Measurements from ENCODE around the gene GGNBP2.
"Not testable (repeated sequence)": the region's sequence is repeated elsewhere in the genome, so short reads cannot be mapped to it uniquely, and the experiment has no call there.

Gene GGNBP2

DNA sequence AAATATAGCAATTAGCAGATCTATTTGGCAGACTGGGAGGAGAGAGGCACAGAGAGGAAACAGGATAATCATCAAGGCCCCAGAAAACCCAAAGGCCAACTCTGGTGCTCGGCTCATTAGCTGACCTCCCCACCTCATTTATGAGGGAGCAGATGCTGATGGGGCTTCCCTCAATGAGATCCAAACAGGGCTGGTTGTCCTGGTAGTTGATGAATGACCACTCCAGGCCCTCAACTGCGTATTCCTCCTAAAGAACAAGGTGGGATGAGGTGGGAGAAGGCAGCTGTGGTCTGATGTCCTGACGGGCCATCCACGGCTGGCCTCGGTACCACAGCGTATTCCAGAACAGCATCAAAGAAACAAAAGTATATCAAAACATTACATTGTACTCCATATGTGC, 37.5 kb upstream of the GGNBP2 start:
- Histone ChIP-seq H3K9ac (no peak overlapping the region), H3K4me3 (ENCODE audit: low read depth, low read length) (no peak overlapping the region), H3K27me3 (ENCODE audit: control insufficient read depth, insufficient read depth, low read length) (no peaks in the 10 kb centered on the region), H2AFZ (no peak overlapping the region), H3K4me2 (ENCODE audit: low read length) (no peak overlapping the region), H3K9me3 (ENCODE audit: control insufficient read depth, low read length) (no peaks in the 10 kb centered on the region), H3K4me1 (no peaks in the 10 kb centered on the region), H3K79me2 (peaks cover 5% of the 10 kb centered on the region), H3K27ac (no peak overlapping the region), H3K36me3 (ENCODE audit: control insufficient read depth, insufficient read depth, low read length) (no peaks in the 10 kb centered on the region)
- TF ChIP-seq, protein P1, sequence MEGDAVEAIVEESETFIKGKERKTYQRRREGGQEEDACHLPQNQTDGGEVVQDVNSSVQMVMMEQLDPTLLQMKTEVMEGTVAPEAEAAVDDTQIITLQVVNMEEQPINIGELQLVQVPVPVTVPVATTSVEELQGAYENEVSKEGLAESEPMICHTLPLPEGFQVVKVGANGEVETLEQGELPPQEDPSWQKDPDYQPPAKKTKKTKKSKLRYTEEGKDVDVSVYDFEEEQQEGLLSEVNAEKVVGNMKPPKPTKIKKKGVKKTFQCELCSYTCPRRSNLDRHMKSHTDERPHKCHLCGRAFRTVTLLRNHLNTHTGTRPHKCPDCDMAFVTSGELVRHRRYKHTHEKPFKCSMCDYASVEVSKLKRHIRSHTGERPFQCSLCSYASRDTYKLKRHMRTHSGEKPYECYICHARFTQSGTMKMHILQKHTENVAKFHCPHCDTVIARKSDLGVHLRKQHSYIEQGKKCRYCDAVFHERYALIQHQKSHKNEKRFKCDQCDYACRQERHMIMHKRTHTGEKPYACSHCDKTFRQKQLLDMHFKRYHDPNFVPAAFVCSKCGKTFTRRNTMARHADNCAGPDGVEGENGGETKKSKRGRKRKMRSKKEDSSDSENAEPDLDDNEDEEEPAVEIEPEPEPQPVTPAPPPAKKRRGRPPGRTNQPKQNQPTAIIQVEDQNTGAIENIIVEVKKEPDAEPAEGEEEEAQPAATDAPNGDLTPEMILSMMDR (IDR thresholded peaks at IDR 0.05) = no peak

DNA sequence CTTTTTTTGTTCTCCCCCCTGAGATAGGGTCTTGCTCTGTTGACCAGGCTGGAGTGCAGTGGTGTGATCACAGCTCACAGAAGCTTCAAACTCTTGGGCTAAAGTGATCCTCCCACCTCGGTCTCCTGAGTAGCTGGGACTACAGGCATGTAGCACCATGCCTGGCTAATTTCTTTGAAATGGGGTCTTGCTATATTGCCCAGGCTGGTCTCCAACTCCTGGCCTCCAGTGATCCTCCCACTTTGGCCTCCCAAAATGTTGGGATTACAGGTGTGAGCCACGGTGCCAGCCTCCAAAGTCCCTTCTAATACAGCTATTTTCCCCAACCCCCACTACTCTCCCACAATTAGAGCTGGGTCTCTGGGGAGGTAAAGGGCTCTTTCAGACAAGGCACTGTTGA, 36.3 kb upstream of the GGNBP2 start:
- not testable (repeated sequence) for H2AFZ ChIP-seq; H3K9ac ChIP-seq; H3K36me3 ChIP-seq (ENCODE audit: control insufficient read depth, insufficient read depth, low read length); H3K27ac ChIP-seq; H3K27me3 ChIP-seq (ENCODE audit: control insufficient read depth, insufficient read depth, low read length); H3K9me3 ChIP-seq (ENCODE audit: control insufficient read depth, low read length); H3K79me2 ChIP-seq; H3K4me2 ChIP-seq (ENCODE audit: low read length); H3K4me3 ChIP-seq (ENCODE audit: low read depth, low read length); H3K4me1 ChIP-seq

DNA sequence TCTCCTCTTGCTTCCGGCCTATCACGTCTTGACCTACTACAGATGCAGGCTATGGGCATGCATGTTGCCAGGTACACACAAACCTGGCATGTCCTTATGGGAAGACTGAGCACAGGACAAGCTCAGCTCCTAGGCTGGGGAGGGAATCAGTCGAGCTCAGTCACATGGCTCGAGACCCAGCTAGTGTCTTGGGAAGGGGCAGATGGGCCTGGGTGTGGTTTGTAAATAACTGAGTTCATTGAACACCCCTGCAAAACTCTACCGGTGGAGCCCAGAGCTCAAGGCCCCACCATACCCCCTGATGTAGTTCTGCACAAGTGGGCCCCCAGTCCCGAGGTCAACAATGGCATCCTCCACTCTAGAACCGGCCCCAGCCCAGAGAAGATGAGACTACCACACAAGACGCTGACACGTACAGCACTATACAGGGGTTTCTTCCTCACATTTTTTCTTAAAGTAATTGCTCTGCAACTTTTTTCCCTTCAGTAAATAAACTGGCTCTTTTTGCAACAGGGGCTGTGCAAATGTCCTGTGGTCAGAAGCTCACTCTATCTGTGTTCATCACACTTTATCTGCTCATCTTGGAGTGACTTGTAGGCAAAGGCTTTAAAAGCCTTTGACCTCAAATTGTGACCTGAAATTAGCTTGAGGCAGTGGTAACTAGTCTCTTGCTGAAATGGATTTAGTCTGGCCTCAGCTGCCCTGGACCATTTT, 35.3 kb upstream of the GGNBP2 start:
- Histone ChIP-seq H3K9ac (no peak overlapping the region), H3K79me2 (peaks cover 2% of the 10 kb centered on the region), H3K36me3 (ENCODE audit: control insufficient read depth, insufficient read depth, low read length) (no peaks in the 10 kb centered on the region), H3K4me2 (ENCODE audit: low read length) (no peak overlapping the region), H3K4me1 (no peaks in the 10 kb centered on the region), H3K27ac (no peak overlapping the region), H3K4me3 (ENCODE audit: low read depth, low read length) (no peak overlapping the region), H2AFZ (no peak overlapping the region), H3K9me3 (ENCODE audit: control insufficient read depth, low read length) (no peaks in the 10 kb centered on the region), H3K27me3 (ENCODE audit: control insufficient read depth, insufficient read depth, low read length) (no peaks in the 10 kb centered on the region)
- TF ChIP-seq, protein P1 (IDR thresholded peaks at IDR 0.05) = no peak

DNA sequence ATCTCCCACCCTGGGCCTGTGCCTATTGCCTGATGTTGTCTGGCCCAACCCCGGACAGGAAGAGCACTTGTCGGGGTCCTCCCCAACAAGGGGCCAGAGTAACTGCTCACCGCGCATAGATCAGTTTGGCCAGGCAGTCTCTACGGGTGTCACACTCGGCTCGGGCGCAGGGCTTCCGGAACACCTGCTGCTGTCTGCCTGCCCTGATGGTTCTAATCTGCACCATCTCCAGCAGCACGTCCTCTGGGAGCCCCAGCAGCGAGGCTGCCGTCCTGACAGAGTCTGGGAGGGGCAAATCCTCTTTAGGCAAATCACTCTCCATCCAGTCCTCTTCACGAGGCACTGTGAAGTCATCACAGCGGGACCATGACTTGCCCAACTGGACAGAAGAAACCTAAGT, 34.1 kb upstream of the GGNBP2 start:
- Histone ChIP-seq H2AFZ (no peak overlapping the region), H3K79me2 (peaks cover 2% of the 10 kb centered on the region), H3K4me3 (ENCODE audit: low read depth, low read length) (no peak overlapping the region), H3K27me3 (ENCODE audit: control insufficient read depth, insufficient read depth, low read length) (no peaks in the 10 kb centered on the region), H3K27ac (no peak overlapping the region), H3K36me3 (ENCODE audit: control insufficient read depth, insufficient read depth, low read length) (no peaks in the 10 kb centered on the region), H3K4me1 (no peaks in the 10 kb centered on the region), H3K9me3 (ENCODE audit: control insufficient read depth, low read length) (no peaks in the 10 kb centered on the region), H3K4me2 (ENCODE audit: low read length) (no peak overlapping the region), H3K9ac (no peak overlapping the region)
- TF ChIP-seq, protein P1 (IDR thresholded peaks at IDR 0.05) = no peak

DNA sequence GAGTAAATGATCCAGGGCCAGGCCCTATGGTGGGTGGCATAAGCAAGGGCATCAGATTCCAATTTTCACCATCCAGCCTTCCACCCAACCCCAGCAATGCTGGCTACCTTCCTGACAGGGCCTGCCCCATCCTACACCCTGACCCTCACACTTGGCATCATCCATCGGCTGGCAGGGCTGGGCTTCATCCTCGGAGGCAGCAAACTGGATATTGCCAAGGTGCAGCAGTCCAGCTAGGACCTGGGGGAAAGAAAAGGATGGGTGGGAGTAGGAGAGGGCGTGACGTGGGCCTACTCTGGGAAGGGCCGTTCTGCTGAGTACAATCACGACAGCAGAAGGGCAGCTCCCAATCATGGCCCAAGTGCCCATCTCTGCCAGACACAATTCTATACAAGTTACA, 33.5 kb upstream of the GGNBP2 start:
- Histone ChIP-seq H3K36me3 (ENCODE audit: control insufficient read depth, insufficient read depth, low read length) (no peaks in the 10 kb centered on the region), H3K27ac (no peak overlapping the region), H2AFZ (no peak overlapping the region), H3K4me3 (ENCODE audit: low read depth, low read length) (no peak overlapping the region), H3K9me3 (ENCODE audit: control insufficient read depth, low read length) (no peaks in the 10 kb centered on the region), H3K27me3 (ENCODE audit: control insufficient read depth, insufficient read depth, low read length) (no peaks in the 10 kb centered on the region), H3K79me2 (peaks cover under 1% of the 10 kb centered on the region), H3K4me1 (no peaks in the 10 kb centered on the region), H3K9ac (no peak overlapping the region), H3K4me2 (ENCODE audit: low read length) (no peak overlapping the region)
- TF ChIP-seq, protein P1 (IDR thresholded peaks at IDR 0.05) = no peak

Data from parathyroid adenoma (tissue), 2 donors.